T-helper 2 cell treated with Interferon-gamma antibody and Interleukin-4, amounts not matched to agents 5 μg/mL and 100 μg/mL, for 36 hours (primary cell): ENCODE measurements around the gene CDH23.

Experiments
- DNase-seq: peaks from one replicate; pipeline ENCODE4 v3.0.0; 2021; ENCODE audit warnings: low spot score
- H3K27ac Mint-ChIP-seq: one replicate; pipeline ENCODE4 v1.8.0; 2021; ENCODE audit warnings: mild to moderate bottlenecking, mixed read lengths
- H3K27me3 Mint-ChIP-seq: one replicate; pipeline ENCODE4 v1.8.0; 2021; ENCODE audit warnings: low read depth, mixed read lengths
- H3K36me3 Mint-ChIP-seq: one replicate; pipeline ENCODE4 v1.8.0; 2021; ENCODE audit warnings: low read depth, mixed read lengths
- H3K4me1 Mint-ChIP-seq: one replicate; pipeline ENCODE4 v1.8.0; 2021; ENCODE audit warnings: low read depth, mixed read lengths
- H3K4me3 Mint-ChIP-seq: one replicate; pipeline ENCODE4 v1.8.0; 2022; ENCODE audit warnings: mild to moderate bottlenecking, moderate library complexity, mixed read lengths
- H3K9me3 Mint-ChIP-seq: one replicate; pipeline ENCODE4 v1.8.0; 2021; ENCODE audit warnings: mixed read lengths

Gene CDH23

GRCh38 chr10:71632896-71633600 lies 236.3 kb downstream of the CDH23 start:
- H3K27ac Mint-ChIP-seq: no peak overlapping the region
- DNase-seq: no peak
- no peak overlapping the region for H3K4me3 Mint-ChIP-seq
- H3K27me3 Mint-ChIP-seq: peaks cover 3% of the 10 kb centered on the region
- peaks cover 3% of the 10 kb centered on the region for H3K4me1 Mint-ChIP-seq
- no peaks in the 10 kb centered on the region for H3K36me3 Mint-ChIP-seq
- no peaks in the 10 kb centered on the region for H3K9me3 Mint-ChIP-seq

GRCh38 chr10:71633920-71634319 lies 237.2 kb downstream of the CDH23 start:
- no peaks in the 10 kb centered on the region for H3K36me3 Mint-ChIP-seq
- H3K27ac Mint-ChIP-seq: no peak overlapping the region

GRCh38 chr10:71634531-71635164 lies 237.9 kb downstream of the CDH23 start:
- H3K4me3 Mint-ChIP-seq: no peak overlapping the region
- peaks cover 3% of the 10 kb centered on the region for H3K27me3 Mint-ChIP-seq
- peaks cover 5% of the 10 kb centered on the region for H3K4me1 Mint-ChIP-seq
- H3K9me3 Mint-ChIP-seq: no peaks in the 10 kb centered on the region
- DNase-seq: no peak
- H3K27ac Mint-ChIP-seq: no peak overlapping the region
- H3K36me3 Mint-ChIP-seq: no peaks in the 10 kb centered on the region

More at GRCh38 chr10:71633920-71634319, 237.2 kb downstream of the CDH23 start:
- Mint-ChIP-seq H3K4me1 (peaks cover 5% of the 10 kb centered on the region), H3K27me3 (peaks cover 3% of the 10 kb centered on the region), H3K9me3 (no peaks in the 10 kb centered on the region), H3K4me3 (no peak overlapping the region)
- DNase-seq: no peak

GRCh38 chr10:71635251-71635866 lies 238.6 kb downstream of the CDH23 start:
- H3K27me3 Mint-ChIP-seq: peaks cover 3% of the 10 kb centered on the region
- H3K36me3 Mint-ChIP-seq: no peaks in the 10 kb centered on the region
- no peak overlapping the region for H3K4me3 Mint-ChIP-seq
- H3K4me1 Mint-ChIP-seq: peaks cover 5% of the 10 kb centered on the region
- H3K27ac Mint-ChIP-seq: no peak overlapping the region
- no peak for DNase-seq
- no peaks in the 10 kb centered on the region for H3K9me3 Mint-ChIP-seq

GRCh38 chr10:71635867-71636266 lies 239.1 kb downstream of the CDH23 start:
- DNase-seq: no peak
- H3K4me1 Mint-ChIP-seq: peaks cover 5% of the 10 kb centered on the region
- peaks cover 3% of the 10 kb centered on the region for H3K27me3 Mint-ChIP-seq
- no peaks in the 10 kb centered on the region for H3K36me3 Mint-ChIP-seq
- H3K27ac Mint-ChIP-seq: no peak overlapping the region
- no peaks in the 10 kb centered on the region for H3K9me3 Mint-ChIP-seq
- no peak overlapping the region for H3K4me3 Mint-ChIP-seq

GRCh38 chr10:71636588-71636987 lies 239.9 kb downstream of the CDH23 start:
- Mint-ChIP-seq H3K36me3 (no peaks in the 10 kb centered on the region), H3K9me3 (no peaks in the 10 kb centered on the region), H3K27ac (no peak overlapping the region), H3K27me3 (peaks cover 3% of the 10 kb centered on the region), H3K4me1 (peaks cover 5% of the 10 kb centered on the region), H3K4me3 (no peak overlapping the region)
- DNase-seq: no peak

GRCh38 chr10:71637305-71637704 lies 240.6 kb downstream of the CDH23 start:
- H3K36me3 Mint-ChIP-seq: no peaks in the 10 kb centered on the region
- no peak for DNase-seq
- peaks cover 3% of the 10 kb centered on the region for H3K27me3 Mint-ChIP-seq
- H3K9me3 Mint-ChIP-seq: no peaks in the 10 kb centered on the region
- H3K27ac Mint-ChIP-seq: no peak overlapping the region
- peaks cover 5% of the 10 kb centered on the region for H3K4me1 Mint-ChIP-seq
- no peak overlapping the region for H3K4me3 Mint-ChIP-seq

- H3K27ac Mint-ChIP-seq: peak overlapping the region; percentile 38
- peaks cover 5% of the 10 kb centered on the region for H3K4me1 Mint-ChIP-seq
- no peaks in the 10 kb centered on the region for H3K36me3 Mint-ChIP-seq
- no peaks in the 10 kb centered on the region for H3K9me3 Mint-ChIP-seq
- no peak for DNase-seq
- H3K4me3 Mint-ChIP-seq: no peak overlapping the region
- H3K27me3 Mint-ChIP-seq: peaks cover 3% of the 10 kb centered on the region
These were observed 241.5 kb downstream of the CDH23 start for GRCh38 chr10:71638064-71638821.

- Mint-ChIP-seq H3K27ac (no peak overlapping the region), H3K4me3 (no peak overlapping the region), H3K9me3 (no peaks in the 10 kb centered on the region), H3K4me1 (peaks cover 5% of the 10 kb centered on the region), H3K36me3 (no peaks in the 10 kb centered on the region), H3K27me3 (peaks cover 3% of the 10 kb centered on the region)
- no peak for DNase-seq
These were observed 242.4 kb downstream of the CDH23 start for GRCh38 chr10:71638822-71639719.

- DNase-seq: no peak
- H3K27ac Mint-ChIP-seq: no peak overlapping the region
- H3K27me3 Mint-ChIP-seq: peaks cover 3% of the 10 kb centered on the region
- no peaks in the 10 kb centered on the region for H3K9me3 Mint-ChIP-seq
- no peak overlapping the region for H3K4me3 Mint-ChIP-seq
- peaks cover 5% of the 10 kb centered on the region for H3K4me1 Mint-ChIP-seq
- no peaks in the 10 kb centered on the region for H3K36me3 Mint-ChIP-seq
These were observed 243.9 kb downstream of the CDH23 start for GRCh38 chr10:71640607-71641006.

GRCh38 chr10:71641449-71641848 lies 244.7 kb downstream of the CDH23 start:
- Mint-ChIP-seq H3K4me1 (peaks cover 5% of the 10 kb centered on the region), H3K4me3 (no peak overlapping the region), H3K27me3 (no peaks in the 10 kb centered on the region), H3K27ac (no peak overlapping the region), H3K9me3 (no peaks in the 10 kb centered on the region), H3K36me3 (no peaks in the 10 kb centered on the region)
- DNase-seq: no peak

- Mint-ChIP-seq H3K27ac (no peak overlapping the region), H3K9me3 (no peaks in the 10 kb centered on the region), H3K36me3 (no peaks in the 10 kb centered on the region), H3K27me3 (no peaks in the 10 kb centered on the region), H3K4me1 (peaks cover 5% of the 10 kb centered on the region), H3K4me3 (no peak overlapping the region)
- DNase-seq: no peak
These were observed 245.3 kb downstream of the CDH23 start for GRCh38 chr10:71641986-71642385.

- Mint-ChIP-seq H3K4me1 (no peaks in the 10 kb centered on the region), H3K27me3 (no peaks in the 10 kb centered on the region), H3K36me3 (no peaks in the 10 kb centered on the region), H3K4me3 (no peak overlapping the region), H3K9me3 (no peaks in the 10 kb centered on the region), H3K27ac (no peak overlapping the region)
- no peak for DNase-seq
These were observed 247.2 kb downstream of the CDH23 start for GRCh38 chr10:71643904-71644303.
